ENCODE measurements around the gene NKX1-2. TPM values are rescaled to one million over a fixed set of nuclear protein-coding genes. Genes with fewer than 3 reads are reported as not detected.

NKX1-2 gene
- total and polyA plus RNA-seq, 2 of the 8 experiments (the other 6 are each of a cell fraction or from before 2014, with no cell fraction given): 12.7 to 34.9 TPM

DNA sequence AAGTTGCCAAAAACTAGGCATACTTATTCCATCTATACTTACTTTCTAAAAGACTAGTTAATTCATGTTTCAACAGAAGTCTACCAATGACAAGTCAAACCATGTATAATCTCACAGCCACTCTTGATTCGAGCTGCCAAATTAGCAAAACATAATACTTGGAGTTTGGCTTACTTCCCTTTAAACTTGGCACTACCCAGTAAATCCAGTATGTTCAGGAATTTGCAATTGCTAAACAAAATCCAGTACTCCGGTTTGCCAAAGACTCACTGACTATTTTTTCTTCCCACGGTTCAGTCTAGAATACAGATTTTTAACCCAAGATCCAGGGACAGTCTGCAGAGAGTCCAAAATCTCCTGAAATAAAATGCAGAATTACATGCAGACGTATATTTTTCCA lies 35.8 kb downstream of the NKX1-2 start (continued):
- no peak for TF ChIP-seq ZNF274 (IDR thresholded peaks at IDR 0.05; ENCODE audit: borderline replicate concordance, extremely low read depth, low read length)
- TF ChIP-seq SP1 (IDR thresholded peaks at IDR 0.05; ENCODE audit: low read depth, low read length): no peak
- TF ChIP-seq KDM1A (IDR thresholded peaks at IDR 0.05; ENCODE audit: borderline replicate concordance, low read length): no peak

Measured in H1 (cell line).